Endothelial cell of umbilical vein (primary cell): ENCODE measurements around the gene ZBTB32. TPM values are rescaled to one million over a fixed set of nuclear protein-coding genes. Genes with fewer than 3 reads are reported as not detected.

ENCODE experiments used
- BruUV-seq: library from RNA; stranded (reverse); fragments of 400-500 nt; replicated peaks from 2 replicates; lab custom pipeline; 2021; lab: Mats Ljungman, UMichigan
- CTCF ChIA-PET: fragments of 300-600, 350-600 bp; sonication (Branson Sonifier 250); formaldehyde crosslinking; loops from one replicate; lab custom pipeline; 2021; ENCODE audit warnings: antibody characterized with exemption, inconsistent platforms; lab: Charles Lee
- POLR2A ChIA-PET: fragments of 300-600, 350-600 bp; sonication (Branson Sonifier 250); formaldehyde crosslinking; loops from one replicate; lab custom pipeline; 2021; ENCODE audit warnings: antibody characterized with exemption, inconsistent platforms; lab: Charles Lee
- DNase-seq: peaks from one replicate; pipeline ENCODE4 v3.0.0-alpha.2; 2011; ENCODE audit warnings: low read depth, low spot score
- FAIRE-seq: peaks from 2 replicates; lab custom pipeline; 2011; peaks lifted over from hg19 to GRCh38; lab: Jason Lieb, UNC
- H2AFZ ChIP-seq: 2 replicates; pipeline ENCODE4 v1.6.0; 2012; ENCODE audit warnings: low read depth, low read length, control low read depth, inconsistent platforms
- H3K27ac ChIP-seq: 2 replicates; pipeline ENCODE4 v1.5.1; 2011; ENCODE audit warnings: low read depth, mild to moderate bottlenecking, control low read depth, low read length, moderate library complexity; ENCODE audit not compliant: insufficient read depth
- H3K27me3 ChIP-seq, 2 experiments: 2 replicates each; pipeline versions ENCODE4 v1.6.0 to v1.6.1; 2011; ENCODE audit warnings: low read length in 2 of 2, mixed read lengths in 1 of 2; ENCODE audit not compliant: control insufficient read depth in 2 of 2, insufficient read depth in 2 of 2
- H3K36me3 ChIP-seq, 2 experiments: 2 replicates in 1 of 2; 3 replicates in 1 of 2; pipeline ENCODE4 v1.5.1; 2011; ENCODE audit warnings: low read length in 2 of 2, mild to moderate bottlenecking in 1 of 2, moderate library complexity in 1 of 2; ENCODE audit not compliant: control insufficient read depth in 2 of 2, insufficient read depth in 2 of 2; ENCODE audit errors: extremely low read depth in 1 of 2
- H3K4me1 ChIP-seq: 3 replicates; pipeline ENCODE4 v1.5.1; 2011; ENCODE audit warnings: mild to moderate bottlenecking, low read length; ENCODE audit not compliant: control insufficient read depth, insufficient read depth; ENCODE audit errors: extremely low read depth
- H3K4me2 ChIP-seq: 2 replicates; pipeline ENCODE4 v1.6.1; 2011; ENCODE audit warnings: low read length, control low read depth, mixed read lengths; ENCODE audit not compliant: insufficient read depth
- H3K4me3 ChIP-seq, 3 experiments: fragments of 200-600 bp in 1 of 3; sonication (generic), shearing (Covaris generic) in 1 of 3; replicated peaks in 1 of 3; 2 replicates each; pipeline ENCODE4 v1.5.1; 2011 to 2016; ENCODE audit warnings: control low read depth in 3 of 3, low read length in 3 of 3, mild to moderate bottlenecking in 2 of 3, inconsistent platforms in 1 of 3, low read depth in 1 of 3, moderate library complexity in 1 of 3; ENCODE audit not compliant: insufficient read depth in 1 of 3
- H3K79me2 ChIP-seq: 2 replicates; pipeline ENCODE4 v1.6.0; 2012; ENCODE audit warnings: low read length, inconsistent platforms; ENCODE audit not compliant: control insufficient read depth, insufficient read depth
- H3K9ac ChIP-seq: replicated peaks from 2 replicates; pipeline ENCODE3; 2011; ENCODE audit warnings: low read length, control low read depth; ENCODE audit not compliant: insufficient read depth; ENCODE audit errors: extremely low read depth
- H3K9me1 ChIP-seq: replicated peaks from 3 replicates; pipeline ENCODE4 v1.6.0; 2011; ENCODE audit warnings: mild to moderate bottlenecking, low read length; ENCODE audit not compliant: control insufficient read depth, insufficient read depth; ENCODE audit errors: extremely low read depth
- H3K9me3 ChIP-seq: replicated peaks from 2 replicates; pipeline ENCODE4 v1.5.1; 2012; ENCODE audit warnings: low read length, inconsistent platforms; ENCODE audit not compliant: control insufficient read depth, insufficient read depth
- H4K20me1 ChIP-seq: replicated peaks from 2 replicates; pipeline ENCODE3; 2011; ENCODE audit warnings: mild to moderate bottlenecking, low read length; ENCODE audit not compliant: control insufficient read depth, insufficient read depth; ENCODE audit errors: extremely low read depth
- CTCF ChIP-seq, 2 donors: IDR thresholded peaks; 1 replicate in 1 of 2; 2 replicates in 1 of 2; pipeline ENCODE4 v1.5.1; 2011; ENCODE audit warnings: low read length in 2 of 2, mild to moderate bottlenecking in 2 of 2, moderate library complexity in 2 of 2, control low read depth in 1 of 2, inconsistent platforms in 1 of 2, low read depth in 1 of 2; ENCODE audit not compliant: insufficient read depth in 1 of 2; ENCODE audit errors: extremely low read depth in 1 of 2
- EZH2 ChIP-seq: IDR thresholded peaks from 2 replicates; pipeline ENCODE4 v1.6.1; 2012; ENCODE audit warnings: borderline replicate concordance, low read depth, mild to moderate bottlenecking, moderate library complexity, low read length, inconsistent platforms; ENCODE audit not compliant: severe bottlenecking
- FOS ChIP-seq: IDR thresholded peaks from 2 replicates; pipeline ENCODE4 v1.6.1; 2011; ENCODE audit warnings: mild to moderate bottlenecking, low read length, moderate library complexity, borderline replicate concordance; ENCODE audit not compliant: insufficient read depth
- GATA2 ChIP-seq: IDR thresholded peaks from 2 replicates; pipeline ENCODE4 v1.7.0; 2011; ENCODE audit warnings: low read depth, mild to moderate bottlenecking, moderate library complexity, mixed read lengths, low read length; ENCODE audit not compliant: insufficient read length, insufficient read depth
- JUN ChIP-seq: IDR thresholded peaks from 2 replicates; pipeline ENCODE4 v1.6.1; 2011; ENCODE audit warnings: borderline replicate concordance, low read depth; ENCODE audit not compliant: insufficient read length, insufficient read depth
- MAX ChIP-seq: IDR thresholded peaks from 2 replicates; pipeline ENCODE4 v1.6.1; 2011; ENCODE audit not compliant: insufficient read depth, insufficient read length
- MYC ChIP-seq: IDR thresholded peaks from one replicate; pipeline ENCODE4 v1.6.1; 2011; ENCODE audit warnings: mild to moderate bottlenecking, low read depth, low read length
- POLR2A ChIP-seq: IDR thresholded peaks from 2 replicates; pipeline ENCODE4 v1.6.1; 2012; ENCODE audit warnings: low read depth, mild to moderate bottlenecking, control low read depth, low read length
- POLR2AphosphoS5 ChIP-seq: IDR thresholded peaks from 2 replicates; pipeline ENCODE4 v1.6.1; 2012; ENCODE audit warnings: low read depth, mild to moderate bottlenecking, control low read depth, low read length, moderate library complexity; ENCODE audit not compliant: insufficient read depth
- dilution Hi-C: fragments of 300-500 bp; cut with MboI; formaldehyde crosslinking; loops from one replicate; pipeline ENCODE4 v1.15.0; 2019; ENCODE audit warnings: low sequenced_read_pairs; ENCODE audit not compliant: extremely low pct_ligation_motif_present
- intact Hi-C: fragments of 100-400 bp; cut with micrococcal nuclease; formaldehyde crosslinking; loops from one replicate; pipeline ENCODE4 v1.10.0; 2022
- polyA plus RNA-seq, 4 experiments: library from polyadenylated mRNA; depleted of rRNA in 3 of 4; stranded (reverse) in 3 of 4; unstranded in 1 of 4; fragments of >200 nt; gene quantifications; 2 replicates each; pipeline versions ENCODE4 v1.2.1 to v1.2.3, GENCODE V29; 2011 to 2012; ENCODE audit warnings: missing spikeins in 1 of 4
- total RNA-seq: library from RNA; stranded (reverse); gene quantifications from 2 replicates; pipeline ENCODE4 v1.2.3, GENCODE V29; 2021

The ZBTB32 gene
- total and polyA plus RNA-seq, 2 donors (not counting 3 experiments of a cell fraction or from before 2014, with no cell fraction given): not detected

- H3K9me1 ChIP-seq: no peaks in the 10 kb centered on the region
- H3K4me3 ChIP-seq: no peak overlapping the region
- dilution Hi-C loops: no loop called here
- no peaks in the 10 kb centered on the region for H3K27me3 ChIP-seq
- DNase-seq (no peak), FAIRE-seq (no peak)
- CTCF ChIA-PET: no interaction called here
- no peak overlapping the region for H3K4me2 ChIP-seq
- TF ChIP-seq MAX (no peak), FOS (no peak), POLR2A (no peak), JUN (no peak), GATA2 (no peak)
- no peaks in the 10 kb centered on the region for H3K4me1 ChIP-seq
- H3K27ac ChIP-seq: no peak overlapping the region
- POLR2A ChIA-PET: no interaction called here
- H2AFZ ChIP-seq: no peak overlapping the region
- BruUV-seq: no TSS peak
- no peaks in the 10 kb centered on the region for H4K20me1 ChIP-seq
- no peaks in the 10 kb centered on the region for H3K79me2 ChIP-seq
- H3K9ac ChIP-seq: no peak overlapping the region
- intact Hi-C loops: no loop called here
- H3K9me3 ChIP-seq: no peaks in the 10 kb centered on the region
- peaks cover 13 to 75% of the 10 kb centered on the region in 2 experiments for H3K36me3 ChIP-seq
Observed at GRCh38 chr19:35733180-35734125, 29.1 kb downstream of the ZBTB32 start.

GRCh38 chr19:35734273-35734672 is 29.9 kb downstream of the ZBTB32 start:
- intact Hi-C loops: no loop called here
- no peak overlapping the region for H3K27ac ChIP-seq
- H3K79me2 ChIP-seq: no peaks in the 10 kb centered on the region
- no peak overlapping the region for H3K4me3 ChIP-seq
- TF ChIP-seq MYC: no peak
- TF ChIP-seq EZH2: no peak
- no peak for TF ChIP-seq POLR2AphosphoS5
- no peak for TF ChIP-seq FOS
- no peak for TF ChIP-seq JUN
- no peak for TF ChIP-seq POLR2A
- TF ChIP-seq GATA2: no peak
- TF ChIP-seq MAX: no peak
- no peak for TF ChIP-seq CTCF (IDR thresholded peaks at IDR 0.05; ENCODE audit: extremely low read depth in 1 of 2, insufficient read depth in 1 of 2, low read depth in 1 of 2, low read length in 2 of 2)
- no peaks in the 10 kb centered on the region for H3K4me1 ChIP-seq
- no peaks in the 10 kb centered on the region for H4K20me1 ChIP-seq
- dilution Hi-C loops: no loop called here
- BruUV-seq: no TSS peak
- H3K9me3 ChIP-seq: no peaks in the 10 kb centered on the region
- no peak for DNase-seq
- no peak overlapping the region for H2AFZ ChIP-seq
- H3K27me3 ChIP-seq: no peaks in the 10 kb centered on the region
- no peak for FAIRE-seq
- no peaks in the 10 kb centered on the region for H3K9me1 ChIP-seq
- no peak overlapping the region for H3K4me2 ChIP-seq
- CTCF ChIA-PET: no interaction called here
- peaks cover 13 to 68% of the 10 kb centered on the region in 2 experiments for H3K36me3 ChIP-seq
- H3K9ac ChIP-seq: no peak overlapping the region
- POLR2A ChIA-PET: no interaction called here
